Measurements from ENCODE around the gene ARID3A.

DNA sequence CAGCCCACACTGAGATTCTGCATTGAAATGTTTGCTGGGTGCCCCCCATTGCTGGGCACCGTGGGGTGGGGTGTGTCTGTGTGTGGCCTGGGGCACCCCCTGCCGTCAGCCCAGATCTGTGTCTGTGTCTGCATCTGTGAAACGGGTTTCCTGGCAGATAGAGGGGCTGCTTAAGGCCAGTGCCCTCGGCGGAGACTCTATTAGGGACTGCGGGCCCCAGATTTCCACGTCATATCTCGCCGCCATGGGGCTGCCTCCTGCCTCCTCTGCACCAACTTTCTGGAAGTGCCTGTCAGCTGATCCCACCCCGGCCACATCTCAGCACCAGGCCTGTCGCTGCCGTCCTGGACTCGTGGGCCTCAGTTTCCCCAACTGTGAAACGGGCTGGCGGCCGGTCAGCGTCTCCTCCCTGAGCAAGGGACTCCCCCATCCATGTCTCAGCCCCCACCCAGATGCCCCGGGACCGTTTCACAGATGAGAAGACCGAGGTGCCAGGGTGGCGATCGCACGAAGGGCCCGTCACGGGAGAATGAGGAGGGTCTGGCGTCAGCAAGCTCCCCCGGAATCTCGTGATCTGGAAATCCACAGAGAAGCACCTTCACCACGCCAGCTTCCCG lies 21.4 kb downstream of the ARID3A start:
- TF ChIP-seq YY1 (IDR thresholded peaks at IDR 0.05; ENCODE audit: insufficient read depth, insufficient read length) (no peak), ZNF274 (IDR thresholded peaks at IDR 0.05; ENCODE audit: low read depth, low read length) (no peak)
